ENCODE results near the gene BRCA1.

BRCA1 gene

GRCh38 chr17:43024407-43025289 is 100.5 kb downstream of the BRCA1 start, which contains the start of gene RND2:
RND2 (plus strand) TSS chr17:43025231; CDS start chr17:43025348, 117 bp downstream.
- DNase-seq (ENCODE audit: low spot score), result peak; percentile 74

DNA sequence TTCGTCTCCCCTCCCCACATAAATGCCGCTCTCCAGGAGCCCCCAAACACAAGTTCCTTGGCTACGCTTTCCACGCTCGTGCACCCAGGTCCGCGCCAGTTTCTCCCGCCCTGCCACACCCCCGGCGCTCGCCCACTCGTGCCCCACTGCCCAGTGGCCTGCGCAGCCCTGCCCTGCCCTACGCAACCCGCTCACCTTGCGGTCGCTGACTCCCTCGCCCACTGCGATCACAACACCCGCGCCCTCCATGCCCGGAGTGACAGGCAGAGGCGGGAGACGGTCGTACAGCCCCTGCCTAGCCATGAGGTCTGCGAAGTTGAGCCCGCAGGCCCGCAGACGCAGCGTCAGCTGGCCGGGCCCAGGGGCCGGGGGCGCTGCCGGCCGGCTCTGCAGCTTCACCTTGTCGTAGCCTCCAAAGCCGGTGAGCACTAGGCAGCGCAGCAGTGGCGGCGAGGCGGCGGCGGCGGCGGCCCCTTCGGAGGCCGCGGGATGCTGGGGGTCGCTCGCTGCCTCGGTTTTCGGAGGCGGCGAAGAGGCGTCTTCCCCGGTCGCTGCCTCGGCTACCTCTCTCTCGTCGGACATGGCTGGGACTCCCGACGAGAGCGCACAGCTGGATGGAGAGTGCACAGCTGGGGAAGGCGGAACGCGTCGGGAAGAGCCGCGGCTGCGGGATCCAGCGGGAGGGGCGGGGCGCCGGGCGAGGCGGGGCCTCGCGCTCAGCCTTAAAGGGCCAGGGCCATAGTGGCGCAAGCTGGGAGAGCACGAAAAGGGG is 103.2 kb downstream of the BRCA1 start, which contains the start of gene VAT1:
VAT1 (minus strand) TSS at position 645 of the 772 bp plus-strand sequence; CDS start at position 582, 63 bp downstream.
- peak; percentile 54 for DNase-seq (ENCODE audit: low spot score)

DNA sequence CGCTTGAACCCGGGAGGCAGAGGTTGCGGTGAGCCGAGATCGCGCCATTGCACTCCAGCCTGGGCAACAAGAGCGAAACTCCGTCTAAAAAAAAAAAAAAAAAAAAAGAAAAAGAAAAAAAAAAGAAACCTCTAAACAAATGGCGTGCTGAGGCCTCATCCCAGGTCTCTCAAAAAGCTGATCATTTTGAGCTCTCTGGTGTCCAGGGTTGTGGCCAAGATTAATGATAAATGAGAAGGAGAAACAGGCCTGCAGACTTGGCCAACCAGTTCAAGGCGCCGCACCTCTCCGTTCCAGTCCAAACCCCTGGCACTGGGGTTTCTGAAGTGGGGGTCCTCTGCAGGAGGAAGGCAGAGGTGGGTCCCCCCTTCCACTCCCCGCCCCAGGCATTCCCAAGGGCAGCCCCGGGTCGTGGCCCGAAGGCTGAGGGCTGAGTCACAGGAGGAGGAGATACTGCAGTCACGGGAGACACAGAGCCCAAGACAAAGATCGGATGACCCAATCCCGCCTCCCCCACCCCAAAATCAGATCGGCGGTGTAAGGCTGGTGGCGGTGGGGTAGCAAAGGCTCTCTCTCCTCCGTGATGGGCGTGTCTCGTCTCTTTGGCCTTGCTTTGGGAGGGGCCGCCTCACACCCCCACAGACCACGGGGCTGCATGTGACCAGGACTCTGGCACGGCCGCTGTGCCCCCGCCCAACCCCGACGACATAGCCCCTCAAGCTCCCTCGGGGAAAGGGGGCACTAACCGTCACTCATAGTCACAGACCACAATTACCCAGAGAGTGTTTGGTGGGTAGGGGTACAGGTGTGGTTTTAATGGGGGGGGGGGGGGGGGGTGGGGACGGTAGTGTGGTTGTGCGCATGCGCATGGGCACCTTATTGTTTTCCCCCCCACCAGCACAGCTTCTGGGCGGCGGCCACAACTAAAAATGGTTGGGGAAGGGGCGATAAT is 104.1 kb downstream of the BRCA1 start:
- peak; percentile 31 for DNase-seq (ENCODE audit: low spot score)

GRCh38 chr17:43020030-43020621 is 105.0 kb downstream of the BRCA1 start:
- DNase-seq (ENCODE audit: low spot score), result no peak

DNA sequence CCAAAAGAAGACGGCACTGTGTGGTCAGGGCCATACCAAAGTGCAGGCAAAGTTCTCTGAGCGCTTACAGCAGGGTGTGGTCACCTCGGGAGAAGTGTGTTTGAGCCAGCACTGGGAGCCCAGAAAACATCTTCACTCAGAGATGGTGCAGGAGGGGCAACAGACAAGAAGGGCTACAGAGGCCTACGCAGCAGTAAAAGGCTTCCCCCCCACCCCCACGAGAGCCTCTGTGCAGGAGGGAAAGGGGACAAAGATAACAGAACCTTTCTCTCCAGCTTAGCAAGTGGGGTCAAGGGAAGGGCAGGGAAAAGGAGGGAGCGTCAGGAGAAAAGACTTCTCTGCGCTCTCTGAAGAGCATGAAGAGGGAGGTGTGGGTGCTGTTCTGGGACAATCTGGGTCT is 105.7 kb downstream of the BRCA1 start:
- DNase-seq (ENCODE audit: low spot score), result no peak

- DNase-seq (ENCODE audit: low spot score), result no peak
Observed at GRCh38 chr17:43018932-43019331, 106.2 kb downstream of the BRCA1 start.

DNA sequence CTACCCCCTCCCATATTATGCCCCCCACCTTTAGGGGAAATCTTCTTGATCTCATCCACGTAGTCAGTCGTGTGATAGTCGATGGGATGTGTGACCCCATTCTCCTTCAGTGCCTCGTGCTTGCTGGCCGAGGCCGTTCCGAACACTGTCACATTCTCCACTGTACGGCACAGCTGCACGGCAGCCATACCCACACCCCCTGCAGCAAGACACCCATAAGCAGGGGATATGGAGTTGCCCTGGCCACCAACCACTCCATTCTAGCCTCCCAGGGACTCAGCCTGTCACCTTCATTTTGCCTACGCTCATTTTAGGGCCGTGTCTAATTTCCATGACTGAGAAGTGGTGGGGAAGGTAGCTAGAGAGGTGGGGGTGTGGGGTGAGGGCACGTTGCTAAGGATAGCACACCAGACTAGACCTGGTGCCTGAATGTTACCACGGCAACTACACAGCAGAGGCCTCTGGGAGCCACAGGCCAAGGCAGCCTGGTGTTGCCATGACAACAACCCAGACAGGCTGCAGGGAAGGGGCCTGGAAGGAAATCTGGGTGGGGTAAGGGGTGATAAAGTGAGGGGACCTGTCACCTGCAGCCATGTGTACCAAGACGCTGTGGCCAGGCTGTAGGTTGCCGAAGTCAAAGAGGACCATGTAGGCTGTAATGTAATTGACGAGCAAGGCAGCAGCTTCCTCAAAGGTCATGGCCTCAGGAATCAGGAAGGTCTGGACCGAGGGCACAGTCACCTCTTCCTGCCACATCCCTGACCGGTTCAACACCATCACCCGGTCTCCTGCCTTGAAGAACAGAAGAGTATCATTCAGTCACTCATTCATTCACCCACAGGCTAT is 106.9 kb downstream of the BRCA1 start:
- DNase-seq (ENCODE audit: low spot score), result no peak

DNA sequence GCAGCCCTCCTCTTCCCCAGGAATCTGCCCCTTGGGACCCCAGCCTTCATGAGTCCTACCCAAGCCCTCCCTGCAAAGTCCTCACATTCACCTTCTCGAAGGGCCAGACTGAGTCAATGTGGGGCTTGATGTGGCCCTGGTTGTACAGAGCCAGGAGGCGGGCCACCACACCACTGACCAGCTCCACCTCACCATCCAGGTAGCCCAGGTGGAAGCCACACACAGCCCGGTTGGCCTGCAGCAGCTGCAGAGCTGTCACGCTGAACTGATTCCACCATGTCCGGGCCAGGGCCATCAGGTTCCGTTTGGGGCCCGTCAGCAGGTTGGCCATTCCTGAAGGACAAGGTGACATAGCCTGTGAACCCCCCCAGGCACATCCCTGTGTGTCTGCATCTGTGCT is 108.9 kb downstream of the BRCA1 start:
- no peak for DNase-seq (ENCODE audit: low spot score)

GRCh38 chr17:43015579-43015978 is 109.6 kb downstream of the BRCA1 start:
- no peak for DNase-seq (ENCODE audit: low spot score)

- no peak for DNase-seq (ENCODE audit: low spot score)
Observed at GRCh38 chr17:43014649-43015542, 110.3 kb downstream of the BRCA1 start.

- DNase-seq (ENCODE audit: low spot score), result no peak
Observed at GRCh38 chr17:43014020-43014648, 111.0 kb downstream of the BRCA1 start.

GRCh38 chr17:43013296-43013695 is 111.9 kb downstream of the BRCA1 start:
- DNase-seq (ENCODE audit: low spot score), result no peak

GRCh38 chr17:43011728-43012472 is 113.3 kb downstream of the BRCA1 start:
- DNase-seq (ENCODE audit: low spot score), result no peak

GRCh38 chr17:43010667-43011308 is 114.4 kb downstream of the BRCA1 start:
- no peak for DNase-seq (ENCODE audit: low spot score)

DNA sequence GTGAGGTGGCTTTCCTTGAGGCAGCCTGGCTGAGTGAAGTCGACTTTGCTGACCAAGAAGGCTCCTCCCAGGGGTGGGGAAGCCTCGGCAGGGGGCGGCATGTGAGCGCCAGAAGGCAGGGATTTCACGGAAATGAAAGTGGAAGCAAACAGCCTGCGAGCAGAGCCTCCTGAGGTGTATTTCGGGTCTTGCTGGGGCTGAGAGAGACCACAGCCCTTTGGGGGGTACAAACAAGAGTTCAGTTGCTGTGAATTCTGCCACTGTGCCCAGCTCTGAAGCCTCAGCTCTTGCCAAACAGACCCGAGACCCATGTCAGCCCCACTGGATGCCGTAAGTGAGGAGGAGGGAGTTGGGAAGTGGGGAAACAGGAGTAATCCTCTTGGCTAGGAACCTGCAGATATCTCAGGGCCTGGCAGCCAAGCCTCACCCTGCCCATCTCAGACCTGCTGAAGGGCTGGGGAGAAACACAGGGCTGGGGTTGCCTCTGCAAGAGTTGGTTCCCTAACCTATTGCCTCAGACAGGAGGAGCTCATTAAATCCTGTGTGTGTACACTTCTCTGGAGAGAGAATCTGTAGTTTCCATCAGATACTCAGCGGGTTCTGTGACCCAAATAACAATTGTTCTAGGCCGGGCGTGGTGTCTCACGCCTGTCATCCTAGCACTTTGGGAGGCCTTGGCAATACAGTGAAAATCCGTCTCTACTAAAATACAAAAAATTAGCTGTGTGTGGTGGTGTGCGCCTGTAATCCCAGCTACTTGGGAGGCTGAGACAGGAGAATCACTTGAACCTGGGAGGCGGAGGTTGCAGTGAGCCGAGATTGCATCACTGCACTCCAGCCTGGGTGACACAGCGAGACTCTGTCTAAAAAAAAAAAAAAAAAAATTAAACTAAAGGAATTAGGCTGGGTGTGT is 118.3 kb downstream of the BRCA1 start, which contains the start of gene IFI35:
IFI35 (plus strand) TSS at position 146 of the 913 bp plus-strand sequence; CDS start at position 310, 164 bp downstream.
- peak; percentile 87 for DNase-seq (ENCODE audit: low spot score)

GRCh38 chr17:43003542-43004172 is 121.5 kb downstream of the BRCA1 start:
- DNase-seq (ENCODE audit: low spot score), result no peak

Measured in CD4-positive, alpha-beta T cell treated with Interleukin-6 at 100 ng/mL for 8 hours (primary cell).